Measurements from ENCODE around the gene CCDC137.
"Not testable (repeated sequence)": the region's sequence is repeated elsewhere in the genome, so short reads cannot be mapped to it uniquely, and the experiment has no call there.

CCDC137 gene

GRCh38 chr17:81666342-81667191, at the start of gene CCDC137, which contains the start of gene OXLD1:
Gene CCDC137 (plus strand): TSS chr17:81666737. CDS start chr17:81666767, 30 bp downstream.
Gene OXLD1 (minus strand): TSS chr17:81666605. CDS start chr17:81666577, 28 bp downstream.
- DNase-seq (ENCODE audit: low read depth): peak; percentile 89

GRCh38 chr17:81616877-81617276, 49.7 kb upstream of the CCDC137 start:
- no peak for DNase-seq (ENCODE audit: low read depth)

- DNase-seq (ENCODE audit: low read depth): not testable (repeated sequence)
Observed at GRCh38 chr17:81618307-81618706, 48.2 kb upstream of the CCDC137 start.

- no peak for DNase-seq (ENCODE audit: low read depth)
Observed at GRCh38 chr17:81621494-81622130, 44.9 kb upstream of the CCDC137 start.

- no peak for DNase-seq (ENCODE audit: low read depth)
Observed at GRCh38 chr17:81630274-81630673, 36.3 kb upstream of the CCDC137 start.

- DNase-seq (ENCODE audit: low read depth): no peak
Observed at GRCh38 chr17:81631482-81631881, 35.1 kb upstream of the CCDC137 start.

- DNase-seq (ENCODE audit: low read depth): no peak
Observed at GRCh38 chr17:81635431-81635830, 31.1 kb upstream of the CCDC137 start.

GRCh38 chr17:81635973-81636504, 30.5 kb upstream of the CCDC137 start:
- DNase-seq (ENCODE audit: low read depth): no peak

GRCh38 chr17:81636505-81637288, 29.8 kb upstream of the CCDC137 start, which contains the start of the genes NPLOC4 and TSPAN10:
Gene NPLOC4 (minus strand): TSS chr17:81637112. CDS start chr17:81636930, 182 bp downstream.
Gene TSPAN10 (plus strand): TSS chr17:81637196. CDS start chr17:81642413, 5,217 bp downstream.
- DNase-seq (ENCODE audit: low read depth): peak; percentile 78

GRCh38 chr17:81638683-81639082, 27.9 kb upstream of the CCDC137 start:
- no peak for DNase-seq (ENCODE audit: low read depth)

- DNase-seq (ENCODE audit: low read depth): no peak
Observed at GRCh38 chr17:81640011-81640410, 26.5 kb upstream of the CCDC137 start.

GRCh38 chr17:81641825-81642489, 24.6 kb upstream of the CCDC137 start:
- DNase-seq (ENCODE audit: low read depth): no peak

GRCh38 chr17:81644496-81644895, 22.0 kb upstream of the CCDC137 start:
- no peak for DNase-seq (ENCODE audit: low read depth)

GRCh38 chr17:81644976-81645952, 21.3 kb upstream of the CCDC137 start:
- no peak for DNase-seq (ENCODE audit: low read depth)

- DNase-seq (ENCODE audit: low read depth): no peak
Observed at GRCh38 chr17:81646869-81647600, 19.5 kb upstream of the CCDC137 start.

GRCh38 chr17:81647640-81648012, 18.9 kb upstream of the CCDC137 start:
- no peak for DNase-seq (ENCODE audit: low read depth)

GRCh38 chr17:81648013-81648706, 18.4 kb upstream of the CCDC137 start:
- no peak for DNase-seq (ENCODE audit: low read depth)

- no peak for DNase-seq (ENCODE audit: low read depth)
Observed at GRCh38 chr17:81648707-81649085, 17.8 kb upstream of the CCDC137 start.

GRCh38 chr17:81650951-81651350, 15.6 kb upstream of the CCDC137 start:
- no peak for DNase-seq (ENCODE audit: low read depth)
